K562 (cell line): ENCODE measurements around the gene L3MBTL1. TPM values are rescaled to one million over a fixed set of nuclear protein-coding genes. Genes with fewer than 3 reads are reported as not detected.

Experiments used
- ATAC-seq: fragments of 200-7000 bp; cut with Tn5 transposase; 3 replicates; pipeline ENCODE4 v1.9.1; 2020; ENCODE audit warnings: moderate library complexity
- BruUV-seq: library from RNA; stranded (reverse); fragments of 400-500 nt; replicated peaks from 2 replicates; lab custom pipeline; 2021; lab: Mats Ljungman, UMichigan
- CTCF ChIA-PET: fragments of 300-600 bp; formaldehyde crosslinking; extraction: SDS; loops from one replicate; lab custom pipeline; 2021; ENCODE audit warnings: low intra/inter-chr PET ratio; lab: Yijun Ruan, JAX
- POLR2A ChIA-PET: fragments of 300-600, 350-650 bp; sonication (Branson Sonifier 250); formaldehyde crosslinking; extraction: SDS; loops from one replicate; lab custom pipeline; 2021; ENCODE audit warnings: antibody characterized with exemption, inconsistent platforms; lab: Yijun Ruan, JAX
- DNase-seq, 4 experiments: peaks; one replicate each; pipeline versions ENCODE4 v3.0.0 to v3.0.0-alpha.2; 2011 to 2018; ENCODE audit warnings: low spot score in 3 of 4, mixed read lengths in 3 of 4; ENCODE audit errors: extremely low read depth in 1 of 4
- FAIRE-seq: peaks from 2 replicates; lab custom pipeline; 2011; peaks lifted over from hg19 to GRCh38; lab: Jason Lieb, UNC
- H2AFZ ChIP-seq: 2 replicates; pipeline ENCODE4 v1.6.0; 2011; ENCODE audit warnings: low read depth, low read length, control low read depth, inconsistent platforms
- H3K27ac ChIP-seq: fragments of 200-600 bp; 3 replicates; pipeline ENCODE4 v1.8.0; 2011; ENCODE audit warnings: low read depth, mild to moderate bottlenecking, control low read depth, inconsistent platforms, low read length, moderate library complexity, mixed read lengths; ENCODE audit errors: extremely low read depth
- H3K27me3 ChIP-seq, 2 experiments: fragments of 300-600 bp in 1 of 2; 2 replicates in 1 of 2; 3 replicates in 1 of 2; pipeline versions ENCODE4 v1.6.0 to v1.8.0; 2011; ENCODE audit warnings: inconsistent platforms in 2 of 2, low read length in 2 of 2, mild to moderate bottlenecking in 1 of 2, mixed read lengths in 1 of 2, moderate library complexity in 1 of 2; ENCODE audit not compliant: control insufficient read depth in 2 of 2, insufficient read depth in 2 of 2
- H3K36me3 ChIP-seq: fragments of 300-600 bp; 3 replicates; pipeline ENCODE4 v1.8.0; 2011; ENCODE audit warnings: mild to moderate bottlenecking, low read length, inconsistent platforms; ENCODE audit not compliant: control insufficient read depth, insufficient read depth
- H3K4me1 ChIP-seq, 2 experiments: fragments of 200-600 bp in 1 of 2; replicated peaks in 1 of 2; 2 replicates in 1 of 2; 3 replicates in 1 of 2; pipeline versions ENCODE4 v1.5.1 to v1.8.0; 2011; ENCODE audit warnings: inconsistent platforms in 2 of 2, low read length in 2 of 2, mild to moderate bottlenecking in 1 of 2, mixed read lengths in 1 of 2, moderate library complexity in 1 of 2; ENCODE audit not compliant: control insufficient read depth in 2 of 2, insufficient read depth in 2 of 2
- H3K4me2 ChIP-seq: 2 replicates; pipeline ENCODE4 v1.6.1; 2011; ENCODE audit warnings: low read length, control low read depth, inconsistent platforms, mixed read lengths; ENCODE audit not compliant: insufficient read depth
- H3K4me3 ChIP-seq: fragments of 200-600 bp; sonication (generic), shearing (Covaris generic); 2 replicates; pipeline ENCODE4 v1.5.1; 2016; ENCODE audit warnings: control low read depth, inconsistent platforms
- H3K79me2 ChIP-seq: fragments of 200-600 bp; 3 replicates; pipeline ENCODE4 v1.8.0; 2011; ENCODE audit warnings: low read length, inconsistent platforms; ENCODE audit not compliant: control insufficient read depth, insufficient read depth
- H3K9ac ChIP-seq, 2 experiments: 2 replicates each; pipeline versions ENCODE4 v1.6.0 to v1.6.1; 2011; ENCODE audit warnings: low read depth in 2 of 2, low read length in 2 of 2, control low read depth in 1 of 2, inconsistent platforms in 1 of 2, mild to moderate bottlenecking in 1 of 2, mixed read lengths in 1 of 2; ENCODE audit not compliant: insufficient read depth in 1 of 2
- H3K9me1 ChIP-seq: one replicate; pipeline ENCODE4 v1.6.0; 2011; ENCODE audit warnings: inconsistent platforms, mild to moderate bottlenecking, low read length, moderate library complexity; ENCODE audit not compliant: control insufficient read depth, insufficient read depth
- H3K9me3 ChIP-seq: replicated peaks from 2 replicates; pipeline ENCODE4 v1.5.1; 2011; ENCODE audit warnings: low read depth, low read length, inconsistent platforms; ENCODE audit not compliant: control insufficient read depth, insufficient read depth
- H4K20me1 ChIP-seq: replicated peaks from 2 replicates; pipeline ENCODE4 v1.6.1; 2011; ENCODE audit warnings: low read length, inconsistent platforms, mixed read lengths; ENCODE audit not compliant: control insufficient read depth, insufficient read depth
- FOXK1 ChIP-seq: sonication (generic); formaldehyde crosslinking; IDR thresholded peaks from 2 replicates; pipeline ENCODE4 v1.8.0; 2022; ENCODE audit warnings: missing genetic modification reagents, mild to moderate bottlenecking, borderline replicate concordance
- MAZ ChIP-seq, 2 experiments: fragments of 450-650 bp in 1 of 2; sonication (generic) in 1 of 2; formaldehyde crosslinking; IDR thresholded peaks in 1 of 2; conservative IDR thresholded peaks in 1 of 2; 2 replicates each; pipeline versions ENCODE4 v1.4.0 to v1.5.0; 2020; ENCODE audit warnings: mild to moderate bottlenecking in 1 of 2, missing genetic modification reagents in 1 of 2
- MTF1 ChIP-seq: fragments of 250-450 bp; sonication (Bioruptor Pico); IDR thresholded peaks from 2 replicates; pipeline ENCODE4 v1.9.0; 2021; ENCODE audit warnings: moderate library complexity, mild to moderate bottlenecking, inconsistent platforms, borderline replicate concordance
- NELFE ChIP-seq: IDR thresholded peaks from 2 replicates; pipeline ENCODE4 v1.6.1; 2011; ENCODE audit warnings: mild to moderate bottlenecking; ENCODE audit not compliant: insufficient read depth, insufficient read length
- PURB ChIP-seq: sonication (generic); formaldehyde crosslinking; IDR thresholded peaks from 2 replicates; pipeline ENCODE4 v1.9.0; 2021; ENCODE audit warnings: low read depth, mild to moderate bottlenecking, missing genetic modification reagents
- SNIP1 ChIP-seq: fragments of 450-650 bp; IDR thresholded peaks from 2 replicates; pipeline ENCODE4 v1.7.1; 2017; ENCODE audit warnings: low read depth, mild to moderate bottlenecking
- TBL1XR1 ChIP-seq, 2 experiments: IDR thresholded peaks; 2 replicates each; pipeline ENCODE4 v1.6.1; 2012; ENCODE audit warnings: improper control_type of control experiment in 2 of 2, low read length in 2 of 2, mild to moderate bottlenecking in 1 of 2
- ZC3H4 ChIP-seq: sonication (generic); formaldehyde crosslinking; IDR thresholded peaks from 2 replicates; pipeline ENCODE4 v1.9.0; 2021; ENCODE audit warnings: missing genetic modification reagents, borderline replicate concordance
- ZFPM2 ChIP-seq: fragments of 250-450 bp; sonication (Bioruptor Pico); IDR thresholded peaks from 2 replicates; pipeline ENCODE4 v1.5.1; 2022; ENCODE audit warnings: mild to moderate bottlenecking
- ZNF263 ChIP-seq: sonication (generic); formaldehyde crosslinking; IDR thresholded peaks from 2 replicates; pipeline ENCODE4 v1.8.0; 2022; ENCODE audit warnings: mild to moderate bottlenecking, missing genetic modification reagents, borderline replicate concordance
- WGBS: fragments of 100-300 bp; shearing (Covaris generic); methylation state at CpG from one replicate; pipeline ENCODE4 v1.1.6; 2016; ENCODE audit warnings: low coverage, mixed read lengths; ENCODE audit not compliant: insufficient coverage; ENCODE audit errors: missing lambda C conversion rate; 5-methylcytosine and 5-hydroxymethylcytosine counted together
- in situ Hi-C: fragments of 300-500 bp; cut with MboI; formaldehyde crosslinking; loops from 4 replicates; pipeline ENCODE4 v1.15.0; 2018; ENCODE audit warnings: inconsistent platforms, mixed read lengths
- intact Hi-C: fragments of 100-400 bp; cut with micrococcal nuclease; formaldehyde crosslinking; loops from 2 replicates; pipeline ENCODE4 v1.14.2; 2022
- polyA plus RNA-seq, 8 experiments: library from polyadenylated mRNA; depleted of rRNA in 4 of 8; stranded (reverse) in 5 of 8; unstranded in 3 of 8; fragments of >200 nt; fragmentation: Nextera tagmentation in 2 of 8; fragmentation: Illumina TruSeq in 1 of 8; extraction: Ambion mirVana in 2 of 8; extraction: Trizol in 1 of 8; gene quantifications; 2 replicates each; pipeline versions ENCODE4 v1.2.1 to v1.2.3, GENCODE V29; 2011 to 2014; ENCODE audit warnings: inconsistent platforms in 1 of 8, missing spikeins in 1 of 8
- total RNA-seq, 7 experiments: library from RNA; depleted of rRNA in 6 of 7; stranded (reverse); fragments of >200 nt in 6 of 7; fragmentation: Illumina TruSeq in 2 of 7; extraction: Trizol in 2 of 7; gene quantifications; 2 replicates each; pipeline versions ENCODE4 v1.2.1 to v1.2.3, GENCODE V29; 2011 to 2021; ENCODE audit warnings: low replicate concordance in 1 of 7

The L3MBTL1 gene
- total and polyA plus RNA-seq, 9 of the 15 experiments (the other 6 are each of a cell fraction or from before 2014, with no cell fraction given) = 0.77 to 10.0 (median 4.4) TPM

- TF ChIP-seq MTF1 (no peak), NELFE (no peak), FOXK1 (CRISPR knock-in tag) (no peak), SNIP1 (no peak), ZNF263 (no peak), PURB (no peak), MAZ (CRISPR knock-in tag; conservative IDR thresholded peaks at IDR 0.05 in 1 of 2, IDR thresholded peaks at IDR 0.05 in 1 of 2) (no peak)
Observed at GRCh38 chr20:43539975-43540672, 32.6 kb downstream of the L3MBTL1 start (continued).

GRCh38 chr20:43540673-43541060 lies 33.2 kb downstream of the L3MBTL1 start:
- no peaks in the 10 kb centered on the region for H3K27me3 ChIP-seq
- H3K9ac ChIP-seq = no peak overlapping the region; a peak in 1 of 4 replicates
- H3K9me3 ChIP-seq = no peaks in the 10 kb centered on the region
- no peak for DNase-seq
- H3K4me3 ChIP-seq = no peak overlapping the region
- H3K9me1 ChIP-seq = peaks cover 6% of the 10 kb centered on the region
- in situ Hi-C loops (loop anchor here (10.0 kb wide), 1 partner anchor 544 kb away; no protein-coding TSS in a partner anchor), intact Hi-C loops (no loop called here)
- FAIRE-seq = no peak
- no peaks in the 10 kb centered on the region for H4K20me1 ChIP-seq
- no TSS peak for BruUV-seq
- peaks cover 18 to 24% of the 10 kb centered on the region in 2 experiments; a peak in 4 of 5 replicates for H3K4me1 ChIP-seq
- H3K36me3 ChIP-seq = peaks cover 12% of the 10 kb centered on the region; the same call in 2 of the 3 replicates
- H3K27ac ChIP-seq = no peak overlapping the region
- ATAC-seq = no peak
- ChIA-PET CTCF (no interaction called here), POLR2A (interaction anchor here (0.6 kb wide), 1 partner anchor 120 kb away, joined by 3 read pairs; no protein-coding TSS in a partner anchor)
- H3K79me2 ChIP-seq = no peaks in the 10 kb centered on the region
- no peak overlapping the region for H2AFZ ChIP-seq
- TF ChIP-seq ZFPM2 (CRISPR knock-in tag) = no peak
- TF ChIP-seq ZC3H4 (CRISPR knock-in tag) = no peak
- no peak for TF ChIP-seq TBL1XR1 (IDR thresholded peaks at IDR 0.05; ENCODE audit: low read length in 2 of 2)
- WGBS = 78% methylated on average over 7 of the region's 7 CpGs
- H3K4me2 ChIP-seq = no peak overlapping the region
